ENCODE results near the gene ULK3. TPM values are rescaled to one million over a fixed set of nuclear protein-coding genes. Genes with fewer than 3 reads are reported as not detected.

The ULK3 gene
- total RNA-seq, 2 experiments from 2014 or later, result 56.9 to 58.0 TPM

DNA sequence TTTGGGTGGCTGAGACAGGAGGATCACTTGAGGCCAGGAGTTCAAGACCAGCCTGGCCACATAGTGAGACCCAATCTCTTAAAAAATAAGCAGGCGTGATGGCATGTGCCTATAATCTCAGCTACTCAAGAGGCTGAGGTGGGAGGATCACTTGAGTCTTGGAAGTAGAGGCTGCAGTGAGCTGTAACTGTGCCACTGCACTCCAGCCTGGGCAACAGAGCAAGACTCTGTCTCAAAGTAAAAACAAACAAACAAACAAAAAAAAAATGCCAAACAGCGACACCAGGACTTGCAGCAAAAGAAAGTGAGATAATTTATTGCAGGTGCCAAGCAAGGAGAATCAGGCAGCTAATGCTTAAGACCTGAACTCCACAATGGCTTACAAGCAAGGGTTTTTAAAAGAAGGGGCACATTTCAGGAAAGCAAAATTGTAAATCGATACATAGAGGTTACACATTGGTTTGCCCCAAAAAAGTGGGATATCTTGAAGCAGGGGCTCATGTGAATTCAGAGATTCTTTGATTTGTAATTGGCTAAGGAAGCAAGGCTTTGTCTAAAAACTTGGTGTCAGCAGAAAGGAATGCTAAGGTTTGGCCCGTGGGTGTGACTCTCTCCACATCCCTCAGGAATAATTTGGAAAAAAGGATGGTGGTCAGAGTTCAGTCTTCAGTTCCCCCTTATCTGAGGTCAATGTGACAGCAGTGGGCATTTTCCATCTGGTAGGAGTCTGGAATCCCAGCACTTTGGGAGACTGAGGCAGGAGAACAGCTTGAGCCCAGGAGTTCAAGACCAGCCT lies 41.7 kb upstream of the ULK3 start:
- no peak for ATAC-seq
- ChIA-PET POLR2A (interaction anchor here (0.7 kb wide), 1 partner anchor 32 kb away, joined by 8 read pairs; no protein-coding TSS in a partner anchor), CTCF (interaction anchor here (0.6 to 3.9 kb wide), 6 partner anchors 9 to 114 kb away, joined by 3 to 41 read pairs (median 4); no protein-coding TSS in a partner anchor)
- Mint-ChIP-seq H3K27ac (peak overlapping the region; percentile 30), H3K27me3 (ENCODE audit: low read depth) (peaks cover 4% of the 10 kb centered on the region), H3K9me3 (ENCODE audit: insufficient read depth) (no peaks in the 10 kb centered on the region), H3K36me3 (ENCODE audit: low read depth) (peaks cover 4% of the 10 kb centered on the region), H3K4me1 (ENCODE audit: low read depth) (peaks cover 27% of the 10 kb centered on the region), H3K4me3 (no peak overlapping the region)
- no peak for DNase-seq

DNA sequence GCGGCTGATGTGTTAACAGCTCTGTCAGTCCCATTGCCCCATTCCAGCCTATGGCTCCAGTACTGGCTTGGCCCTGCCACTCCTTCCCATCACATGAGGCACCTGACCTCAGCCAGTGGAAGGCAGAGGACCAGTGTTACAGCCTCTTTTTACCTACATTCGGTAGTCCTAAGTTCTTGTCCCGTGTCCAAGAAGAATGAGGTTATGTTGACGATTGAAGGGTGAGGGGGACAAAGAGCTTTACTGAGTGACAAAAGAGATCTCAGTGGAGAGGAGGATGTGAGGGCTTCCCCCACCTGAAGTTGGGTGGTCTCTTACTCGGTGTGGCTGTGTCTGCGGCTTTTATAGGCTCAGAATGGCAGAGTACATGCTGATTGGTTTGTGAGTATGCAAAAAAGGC lies 39.6 kb upstream of the ULK3 start:
- H3K4me1 Mint-ChIP-seq (ENCODE audit: low read depth), result peaks cover 20% of the 10 kb centered on the region
- no peaks in the 10 kb centered on the region for H3K9me3 Mint-ChIP-seq (ENCODE audit: insufficient read depth)
- peaks cover 4% of the 10 kb centered on the region for H3K27me3 Mint-ChIP-seq (ENCODE audit: low read depth)
- DNase-seq (no peak), ATAC-seq (no peak)
- CTCF ChIA-PET, result interaction anchor here (0.8 to 3.9 kb wide), 3 partner anchors 12 to 111 kb away, joined by 3 to 41 read pairs (median 11); no protein-coding TSS in a partner anchor
- POLR2A ChIA-PET, result no interaction called here
- no peak overlapping the region for H3K4me3 Mint-ChIP-seq
- H3K27ac Mint-ChIP-seq, result no peak overlapping the region
- peaks cover 4% of the 10 kb centered on the region for H3K36me3 Mint-ChIP-seq (ENCODE audit: low read depth)

DNA sequence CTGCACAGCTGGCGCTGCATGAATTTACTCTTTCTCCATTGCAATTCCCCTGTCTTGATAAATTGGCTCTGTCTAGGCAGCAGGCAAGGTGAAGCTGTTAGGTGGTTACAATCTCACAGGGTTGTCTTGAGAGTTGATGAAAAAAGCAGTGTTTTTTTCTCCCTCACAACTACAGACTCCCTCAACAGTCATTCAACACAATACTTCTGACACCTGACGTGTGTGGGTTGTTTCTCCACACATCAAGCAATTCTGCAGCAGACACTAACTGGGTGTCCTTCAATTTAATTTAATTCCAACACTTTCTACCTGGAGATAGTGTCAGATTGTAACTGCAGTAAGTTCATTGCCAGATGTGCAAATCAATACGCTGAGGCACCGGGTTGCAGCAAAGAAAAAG lies 35.3 kb upstream of the ULK3 start:
- ChIA-PET POLR2A (no interaction called here), CTCF (interaction anchor here (3.8 kb wide), 1 partner anchor 24 kb away, joined by 15 read pairs; no protein-coding TSS in a partner anchor)
- DNase-seq (no peak), ATAC-seq (no peak)
- no peaks in the 10 kb centered on the region for H3K9me3 Mint-ChIP-seq (ENCODE audit: insufficient read depth)
- no peak overlapping the region for H3K27ac Mint-ChIP-seq
- H3K4me3 Mint-ChIP-seq, result no peak overlapping the region
- peaks cover 10% of the 10 kb centered on the region for H3K27me3 Mint-ChIP-seq (ENCODE audit: low read depth)
- peaks cover 8% of the 10 kb centered on the region for H3K4me1 Mint-ChIP-seq (ENCODE audit: low read depth)
- peaks cover 4% of the 10 kb centered on the region for H3K36me3 Mint-ChIP-seq (ENCODE audit: low read depth)

DNA sequence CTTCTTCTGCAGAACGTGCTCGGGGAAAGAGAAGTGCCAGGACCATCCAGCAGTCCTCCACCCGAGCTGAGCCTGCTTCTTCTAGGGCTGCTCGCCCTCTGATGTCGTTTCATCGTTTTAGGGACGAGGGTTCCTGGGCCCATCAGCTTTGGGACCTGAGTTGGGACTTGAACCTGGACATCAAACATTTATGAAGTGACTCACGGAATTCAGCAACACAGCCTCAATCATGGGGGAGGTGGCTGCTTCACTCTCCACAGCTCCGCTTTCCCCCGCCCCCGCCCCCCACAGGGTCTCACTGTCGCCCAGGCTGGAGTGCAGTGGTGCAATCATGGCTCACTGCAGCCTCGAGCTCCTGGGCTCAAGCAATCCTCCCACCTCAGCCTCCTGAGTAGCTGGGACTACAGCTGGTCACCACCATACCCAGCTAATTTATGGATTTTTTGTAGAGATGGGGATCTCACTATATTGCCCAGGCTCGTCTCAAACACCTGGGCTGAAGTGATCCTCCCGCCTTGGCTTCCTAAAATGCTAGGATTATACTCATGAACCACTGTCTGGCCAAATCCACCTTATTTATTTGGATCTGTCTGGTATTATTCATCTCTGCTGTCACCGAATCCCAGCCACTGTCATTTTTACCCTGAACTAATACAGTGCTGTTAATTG lies 30.9 kb upstream of the ULK3 start:
- DNase-seq, result peak; percentile 52
- H3K27me3 Mint-ChIP-seq (ENCODE audit: low read depth), result peaks cover 6% of the 10 kb centered on the region
- ChIA-PET CTCF (interaction anchor here (0.9 to 4.1 kb wide), 4 partner anchors 10 to 30 kb away, joined by 3 to 26 read pairs (median 4); no protein-coding TSS in a partner anchor), POLR2A (interaction anchor here (0.6 to 1.6 kb wide), 7 partner anchors 14 to 87 kb away, joined by 3 to 5 read pairs (median 4); partner anchors contain the start of gene COX5A)
- peaks cover 24% of the 10 kb centered on the region for H3K36me3 Mint-ChIP-seq (ENCODE audit: low read depth)
- H3K27ac Mint-ChIP-seq, result peak overlapping the region; percentile 94
- H3K9me3 Mint-ChIP-seq (ENCODE audit: insufficient read depth), result no peaks in the 10 kb centered on the region
- ATAC-seq, result peak; percentile 4
- peak overlapping the region; percentile 99 for H3K4me3 Mint-ChIP-seq
- peaks cover 37% of the 10 kb centered on the region for H3K4me1 Mint-ChIP-seq (ENCODE audit: low read depth)

DNA sequence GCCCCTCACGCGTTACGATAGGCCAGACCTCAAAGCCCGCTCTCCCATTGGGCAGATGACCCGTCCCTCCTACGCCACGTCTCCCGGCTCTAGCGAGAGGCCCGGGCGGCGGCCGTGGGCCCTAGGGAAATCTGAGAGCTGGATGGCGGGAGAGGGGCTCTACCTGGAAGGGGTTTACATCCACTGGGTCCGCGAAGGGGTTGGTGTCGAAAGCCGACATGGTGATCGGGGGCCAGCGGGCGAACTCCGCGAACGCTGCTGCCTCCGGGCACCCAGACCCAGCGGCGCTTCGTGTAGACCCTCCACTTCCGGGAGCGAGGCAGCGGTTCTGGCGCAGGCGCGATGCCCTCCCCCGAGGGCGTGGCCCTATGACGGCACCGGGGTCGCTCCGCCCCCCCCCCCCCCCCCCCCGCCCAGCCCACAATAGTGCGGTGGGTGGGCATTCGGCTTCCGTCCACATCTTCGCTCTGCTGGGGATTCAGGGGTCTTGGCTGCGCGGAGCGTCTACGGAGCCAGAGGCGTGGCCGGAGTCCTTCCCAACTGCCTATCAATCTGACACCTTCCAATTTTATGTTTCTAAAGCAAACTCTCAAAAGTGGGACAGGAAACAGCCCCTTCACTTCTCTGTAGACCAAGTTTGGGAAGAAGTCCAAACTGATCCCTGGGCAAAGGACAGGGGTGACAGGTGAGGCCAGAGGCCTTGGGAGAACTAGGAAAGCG lies 30.2 kb upstream of the ULK3 start, which contains the start of gene SCAMP2:
Gene SCAMP2 (minus strand): TSS at position 330 of the 720 bp plus-strand sequence. CDS start 110 bp downstream, at position 220.
- Mint-ChIP-seq H3K27me3 (ENCODE audit: low read depth) (peaks cover 6% of the 10 kb centered on the region), H3K4me1 (ENCODE audit: low read depth) (peaks cover 44% of the 10 kb centered on the region), H3K36me3 (ENCODE audit: low read depth) (peaks cover 28% of the 10 kb centered on the region), H3K9me3 (ENCODE audit: insufficient read depth) (no peaks in the 10 kb centered on the region), H3K4me3 (peak within 1 kb of the TSS; percentile 99), H3K27ac (peak within 1 kb of the TSS; percentile 94)
- CTCF ChIA-PET, result interaction anchor here (0.9 to 4.1 kb wide), 5 partner anchors 9 to 31 kb away, joined by 3 to 26 read pairs (median 3); no protein-coding TSS in a partner anchor
- peak; percentile 95 for DNase-seq
- ATAC-seq, result peak; percentile 96
- POLR2A ChIA-PET, result interaction anchor here (0.6 to 1.6 kb wide), 9 partner anchors 18 to 327 kb away, joined by 3 to 5 read pairs (median 4); partner anchors contain the start of gene COX5A

DNA sequence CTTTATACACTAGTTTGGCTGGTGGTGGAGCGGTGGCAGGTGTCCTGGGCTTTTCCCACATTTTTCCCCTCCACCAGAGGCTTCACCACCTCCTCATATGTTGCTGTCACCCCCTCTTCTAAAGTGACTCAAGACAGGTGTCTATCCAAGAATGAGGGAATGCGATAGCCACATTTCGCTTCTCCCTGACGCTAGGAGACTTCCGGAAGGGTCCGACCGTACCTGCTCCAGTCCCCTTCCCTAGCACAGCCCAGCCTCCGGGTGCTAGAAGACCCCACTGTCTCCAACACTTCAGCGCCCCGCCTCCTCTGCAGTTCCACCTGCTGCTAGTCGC lies 29.7 kb upstream of the ULK3 start:
- ATAC-seq (no peak), DNase-seq (no peak)
- CTCF ChIA-PET, result interaction anchor here (1.1 kb wide), 1 partner anchor 13 kb away, joined by 3 read pairs; no protein-coding TSS in a partner anchor
- POLR2A ChIA-PET, result interaction anchor here (0.6 to 1.6 kb wide), 3 partner anchors 28 to 327 kb away, joined by 4 read pairs; no protein-coding TSS in a partner anchor
- peaks cover 50% of the 10 kb centered on the region for H3K4me1 Mint-ChIP-seq (ENCODE audit: low read depth)
- peaks cover 33% of the 10 kb centered on the region for H3K36me3 Mint-ChIP-seq (ENCODE audit: low read depth)
- H3K4me3 Mint-ChIP-seq, result peak overlapping the region; percentile 99
- no peaks in the 10 kb centered on the region for H3K9me3 Mint-ChIP-seq (ENCODE audit: insufficient read depth)
- peak overlapping the region; percentile 94 for H3K27ac Mint-ChIP-seq
- peaks cover 6% of the 10 kb centered on the region for H3K27me3 Mint-ChIP-seq (ENCODE audit: low read depth)

DNA sequence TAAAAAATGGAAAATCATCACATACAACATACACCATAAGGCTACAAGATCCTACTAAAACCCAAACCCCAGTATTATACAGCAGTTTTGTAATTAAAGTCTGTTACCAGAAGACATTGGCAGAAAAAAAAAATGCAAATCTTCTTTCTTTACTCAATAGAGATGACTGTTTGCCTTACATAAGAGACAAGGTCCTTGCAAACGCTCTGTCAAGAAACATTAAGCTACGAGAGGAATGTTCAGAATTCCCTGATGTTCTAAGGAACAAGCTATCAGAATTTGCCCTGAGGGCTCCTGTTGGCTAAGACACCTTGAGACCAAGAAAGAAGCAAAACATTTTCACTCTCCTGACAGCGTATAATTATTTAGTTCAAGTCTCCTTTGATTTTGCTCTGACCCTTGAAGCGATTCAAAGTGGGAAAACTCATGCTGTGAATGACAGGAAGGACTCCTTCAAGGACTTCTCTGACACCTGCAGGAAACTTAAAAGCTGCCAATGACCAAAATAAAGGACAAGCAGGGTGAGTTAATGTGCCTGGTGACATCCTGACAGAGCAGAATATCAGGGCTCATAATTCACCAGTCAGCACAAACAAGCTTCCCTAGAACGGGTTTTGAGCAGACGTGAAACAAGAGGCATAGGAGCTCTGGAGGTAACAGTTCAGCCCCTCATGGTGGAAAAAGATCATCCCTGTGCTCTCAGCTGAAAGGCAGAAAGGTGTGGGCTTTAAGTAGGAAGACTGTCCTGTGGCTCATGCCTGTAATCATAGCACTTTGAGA lies 27.7 kb upstream of the ULK3 start:
- CTCF ChIA-PET, result interaction anchor here (0.7 to 5.7 kb wide), 20 partner anchors 12 to 497 kb away, joined by 3 to 82 read pairs (median 6); partner anchors contain the start of genes FAM219B, MPI and ULK3

DNA sequence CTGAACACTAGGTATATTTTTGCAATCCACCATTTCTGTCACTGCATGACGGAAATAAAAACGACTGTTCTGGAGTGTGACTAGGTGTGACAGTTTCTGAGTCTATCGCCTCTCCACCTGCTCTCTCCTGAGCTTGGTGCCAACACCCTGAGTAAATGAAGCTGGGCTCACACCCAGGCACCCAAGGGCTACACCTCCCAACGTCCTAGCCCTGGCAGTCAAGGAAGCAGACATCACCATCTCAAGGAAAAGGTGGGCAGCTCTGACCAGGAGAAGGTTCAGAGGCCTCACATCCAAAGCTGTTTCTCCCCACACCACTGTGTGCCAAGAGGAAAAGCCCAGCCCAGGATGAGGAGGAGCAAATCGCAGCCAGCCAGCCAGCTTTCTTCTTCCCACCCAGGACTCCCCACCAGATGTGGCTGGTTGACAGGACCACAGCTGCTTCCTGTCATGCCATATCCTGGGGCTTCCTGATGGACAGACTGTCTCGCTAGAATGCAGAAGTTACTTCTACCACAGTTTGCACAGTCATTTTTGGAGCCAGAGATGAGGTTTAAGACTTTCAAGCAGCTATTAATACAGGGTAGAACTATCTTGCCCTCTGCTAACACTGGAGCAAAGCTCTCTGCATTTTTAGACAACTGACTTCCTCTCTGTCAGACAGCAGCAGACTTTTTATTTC lies 26.9 kb upstream of the ULK3 start:
- Mint-ChIP-seq H3K36me3 (ENCODE audit: low read depth) (peaks cover 55% of the 10 kb centered on the region), H3K4me3 (peak overlapping the region; percentile 99), H3K4me1 (ENCODE audit: low read depth) (peaks cover 74% of the 10 kb centered on the region), H3K9me3 (ENCODE audit: insufficient read depth) (no peaks in the 10 kb centered on the region), H3K27me3 (ENCODE audit: low read depth) (no peaks in the 10 kb centered on the region), H3K27ac (peak overlapping the region; percentile 87)
- ATAC-seq (peak; percentile 16), DNase-seq (peak; percentile 69)
- ChIA-PET CTCF (interaction anchor here (0.7 to 5.7 kb wide), 20 partner anchors 11 to 498 kb away, joined by 3 to 82 read pairs (median 6); partner anchors contain the start of genes FAM219B, MPI and ULK3), POLR2A (interaction anchor here (0.6 to 3.8 kb wide), 12 partner anchors 12 to 329 kb away, joined by 3 to 33 read pairs (median 4); partner anchors contain the start of genes ARID3B, MPI and ULK3)

More for the DNA sequence above, 27.7 kb upstream of the ULK3 start:
- H3K4me1 Mint-ChIP-seq (ENCODE audit: low read depth), result peaks cover 70% of the 10 kb centered on the region
- POLR2A ChIA-PET, result interaction anchor here (0.6 to 3.8 kb wide), 9 partner anchors 13 to 330 kb away, joined by 3 to 33 read pairs (median 5); partner anchors contain the start of genes ARID3B, MPI and ULK3
- peaks cover 51% of the 10 kb centered on the region for H3K36me3 Mint-ChIP-seq (ENCODE audit: low read depth)
- DNase-seq (no peak), ATAC-seq (no peak)
- no peaks in the 10 kb centered on the region for H3K27me3 Mint-ChIP-seq (ENCODE audit: low read depth)
- no peaks in the 10 kb centered on the region for H3K9me3 Mint-ChIP-seq (ENCODE audit: insufficient read depth)
- H3K4me3 Mint-ChIP-seq, result peak overlapping the region; percentile 99
- H3K27ac Mint-ChIP-seq, result peak overlapping the region; percentile 87

DNA sequence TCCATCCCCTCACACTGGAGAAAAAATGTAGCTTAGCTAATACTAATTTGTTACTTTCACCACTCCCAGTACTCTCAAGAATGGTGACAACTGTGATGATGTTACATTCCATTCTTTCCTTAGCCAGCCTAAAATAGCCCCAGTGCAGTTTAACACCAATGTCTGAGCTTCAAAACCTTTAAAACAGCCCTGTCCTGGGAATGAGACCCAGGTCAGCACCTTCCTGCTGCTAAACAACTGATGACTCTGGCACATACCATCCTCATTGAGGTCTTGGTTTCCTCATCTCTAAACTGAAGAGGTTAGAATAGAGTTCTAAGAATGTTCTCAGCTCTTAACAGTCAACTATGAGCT lies 26.4 kb upstream of the ULK3 start:
- Mint-ChIP-seq H3K4me3 (peak overlapping the region; percentile 99), H3K9me3 (ENCODE audit: insufficient read depth) (no peaks in the 10 kb centered on the region), H3K27me3 (ENCODE audit: low read depth) (no peaks in the 10 kb centered on the region), H3K27ac (peak overlapping the region; percentile 87), H3K4me1 (ENCODE audit: low read depth) (peaks cover 78% of the 10 kb centered on the region), H3K36me3 (ENCODE audit: low read depth) (peaks cover 58% of the 10 kb centered on the region)
- no peak for ATAC-seq
- CTCF ChIA-PET, result interaction anchor here (0.7 to 5.7 kb wide), 19 partner anchors 11 to 254 kb away, joined by 3 to 82 read pairs (median 6); partner anchors contain the start of genes CLK3, FAM219B and ULK3
- DNase-seq, result no peak
- POLR2A ChIA-PET, result interaction anchor here (0.6 to 3.8 kb wide), 11 partner anchors 12 to 329 kb away, joined by 3 to 33 read pairs (median 5); partner anchors contain the start of genes ARID3B, MPI and ULK3

DNA sequence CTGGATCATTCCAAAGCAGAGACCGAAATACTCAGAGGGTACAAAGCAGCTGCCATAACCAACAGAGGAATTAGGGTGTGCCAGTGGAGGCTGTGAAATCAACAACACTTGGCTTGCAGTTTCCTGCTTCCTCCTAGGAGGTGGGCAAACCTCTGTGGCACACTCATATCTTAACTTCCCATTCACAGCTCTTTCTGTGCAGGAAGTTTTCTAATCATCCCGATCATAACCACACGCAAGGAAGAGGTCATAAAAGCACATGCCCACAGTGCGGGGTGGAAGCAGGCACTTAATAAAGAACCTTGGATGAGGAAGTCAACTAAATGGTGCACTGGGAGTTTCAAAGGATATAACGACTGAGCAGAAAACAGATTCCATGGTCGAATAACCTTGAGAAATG lies 25.1 kb upstream of the ULK3 start:
- POLR2A ChIA-PET, result interaction anchor here (1.0 to 3.8 kb wide), 4 partner anchors 10 to 33 kb away, joined by 4 to 33 read pairs (median 4); no protein-coding TSS in a partner anchor
- H3K27ac Mint-ChIP-seq, result peak overlapping the region; percentile 73
- H3K36me3 Mint-ChIP-seq (ENCODE audit: low read depth), result peaks cover 64% of the 10 kb centered on the region
- DNase-seq (no peak), ATAC-seq (no peak)
- no peaks in the 10 kb centered on the region for H3K27me3 Mint-ChIP-seq (ENCODE audit: low read depth)
- H3K9me3 Mint-ChIP-seq (ENCODE audit: insufficient read depth), result no peaks in the 10 kb centered on the region
- CTCF ChIA-PET, result interaction anchor here (1.2 to 5.7 kb wide), 6 partner anchors 10 to 253 kb away, joined by 3 to 82 read pairs (median 4); partner anchors contain the start of gene CLK3
- H3K4me1 Mint-ChIP-seq (ENCODE audit: low read depth), result peaks cover 81% of the 10 kb centered on the region
- H3K4me3 Mint-ChIP-seq, result peak overlapping the region; percentile 20

All from activated CD8-positive, alpha-beta T cell treated with anti-CD3 and anti-CD28 coated beads, Interleukin-2, amount 10 ng/mL, durations not matched to agents 7 days and 5 days (primary cell).